ENCODE measurements around the gene RNU1-2.
"Not testable (repeated sequence)": the region's sequence is repeated elsewhere in the genome, so short reads cannot be mapped to it uniquely, and the experiment has no call there.

RNU1-2 gene

DNA sequence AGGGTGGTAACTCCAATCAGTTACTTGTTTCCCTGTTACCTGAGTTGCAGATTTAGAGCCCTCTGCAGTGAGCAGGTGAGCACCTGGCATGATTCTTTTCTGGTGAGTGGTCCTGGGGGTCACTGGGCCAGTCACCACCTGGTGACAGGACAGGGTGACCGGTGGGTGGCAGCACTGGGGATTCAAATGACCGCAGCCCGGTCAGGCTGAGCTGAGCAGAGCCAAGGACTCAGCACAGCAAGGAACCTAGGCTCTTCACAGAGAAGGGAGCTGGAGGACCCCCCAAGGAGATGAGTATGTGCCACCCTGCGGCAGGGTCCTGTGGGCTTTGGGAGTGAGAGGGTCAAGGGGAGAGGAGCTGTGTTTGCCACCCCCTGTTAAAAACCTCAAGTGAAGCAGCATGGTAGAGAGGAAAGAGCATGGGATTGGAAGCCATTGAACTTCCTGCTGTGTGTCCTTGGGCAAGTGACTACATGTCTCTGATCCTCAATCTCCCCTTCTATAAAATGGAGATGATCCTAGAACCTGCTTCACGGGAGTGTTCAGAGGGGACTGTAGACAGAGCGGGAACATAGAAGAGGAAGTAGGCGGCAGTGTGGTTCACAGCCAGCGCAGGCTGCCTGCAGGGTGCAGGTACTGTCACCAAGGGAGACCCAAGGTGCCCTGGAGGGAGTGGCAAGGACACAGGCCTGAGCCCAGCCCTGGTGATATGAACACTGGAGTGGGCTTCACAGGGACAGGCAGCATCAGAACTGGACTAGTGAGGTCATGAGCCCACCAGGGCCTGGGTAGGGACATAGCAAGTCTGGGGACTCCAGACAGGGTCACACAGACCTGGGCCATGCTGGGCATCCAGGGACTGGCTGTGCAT lies 16.3 kb downstream of the RNU1-2 start:
- not testable (repeated sequence) for DNase-seq

DNA sequence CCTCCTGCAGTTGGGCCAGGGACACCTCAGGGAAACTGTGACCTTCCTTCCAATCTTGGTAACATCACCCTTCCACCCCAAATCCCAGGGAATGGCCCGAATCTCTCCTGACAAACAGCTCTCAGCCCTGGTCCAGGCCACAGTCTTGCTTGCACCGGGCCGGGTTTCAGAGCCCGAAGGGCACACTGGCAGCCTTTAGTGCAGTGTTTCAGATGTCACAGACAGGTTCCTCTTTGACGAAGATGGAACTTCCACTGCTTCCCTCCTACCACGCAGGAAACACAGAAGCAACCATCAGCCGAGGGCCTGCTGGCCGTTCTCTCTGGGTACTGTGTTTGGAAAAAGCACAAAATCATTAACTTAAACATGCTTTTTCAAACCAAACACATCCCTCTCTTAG lies 17.0 kb downstream of the RNU1-2 start:
- not testable (repeated sequence) for DNase-seq

DNA sequence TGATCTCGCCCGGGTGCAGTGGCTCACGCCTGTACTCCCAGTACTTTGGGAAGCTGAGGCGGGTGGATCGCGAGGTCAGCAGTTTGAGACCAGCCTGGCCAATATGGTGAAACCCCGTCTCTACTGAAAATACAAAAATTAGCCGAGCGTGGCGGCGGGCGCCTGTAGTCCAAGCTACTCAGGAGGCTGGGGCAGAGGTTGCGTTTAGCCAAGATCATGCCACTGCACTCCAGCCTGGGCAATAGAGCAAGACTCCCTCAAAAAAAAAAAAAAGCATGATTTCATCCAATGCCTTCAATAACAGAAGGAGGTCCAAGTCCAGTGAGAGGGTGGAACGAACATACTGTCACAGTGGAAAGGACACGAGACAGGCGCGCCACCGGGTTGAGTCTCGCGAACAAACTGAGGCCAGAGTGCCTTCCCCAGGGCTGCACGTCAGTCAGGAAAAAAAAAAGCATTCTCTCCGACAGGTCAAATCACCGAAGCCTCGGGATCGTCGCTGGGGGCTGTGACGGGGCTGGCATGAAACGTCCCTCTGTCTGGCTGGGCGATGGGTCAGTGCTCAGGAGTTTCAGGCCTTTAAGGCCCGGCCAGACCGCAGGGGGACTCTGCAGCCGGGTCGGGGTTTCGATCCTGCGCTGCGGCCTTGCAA lies 17.5 kb downstream of the RNU1-2 start:
- no peak for DNase-seq

DNA sequence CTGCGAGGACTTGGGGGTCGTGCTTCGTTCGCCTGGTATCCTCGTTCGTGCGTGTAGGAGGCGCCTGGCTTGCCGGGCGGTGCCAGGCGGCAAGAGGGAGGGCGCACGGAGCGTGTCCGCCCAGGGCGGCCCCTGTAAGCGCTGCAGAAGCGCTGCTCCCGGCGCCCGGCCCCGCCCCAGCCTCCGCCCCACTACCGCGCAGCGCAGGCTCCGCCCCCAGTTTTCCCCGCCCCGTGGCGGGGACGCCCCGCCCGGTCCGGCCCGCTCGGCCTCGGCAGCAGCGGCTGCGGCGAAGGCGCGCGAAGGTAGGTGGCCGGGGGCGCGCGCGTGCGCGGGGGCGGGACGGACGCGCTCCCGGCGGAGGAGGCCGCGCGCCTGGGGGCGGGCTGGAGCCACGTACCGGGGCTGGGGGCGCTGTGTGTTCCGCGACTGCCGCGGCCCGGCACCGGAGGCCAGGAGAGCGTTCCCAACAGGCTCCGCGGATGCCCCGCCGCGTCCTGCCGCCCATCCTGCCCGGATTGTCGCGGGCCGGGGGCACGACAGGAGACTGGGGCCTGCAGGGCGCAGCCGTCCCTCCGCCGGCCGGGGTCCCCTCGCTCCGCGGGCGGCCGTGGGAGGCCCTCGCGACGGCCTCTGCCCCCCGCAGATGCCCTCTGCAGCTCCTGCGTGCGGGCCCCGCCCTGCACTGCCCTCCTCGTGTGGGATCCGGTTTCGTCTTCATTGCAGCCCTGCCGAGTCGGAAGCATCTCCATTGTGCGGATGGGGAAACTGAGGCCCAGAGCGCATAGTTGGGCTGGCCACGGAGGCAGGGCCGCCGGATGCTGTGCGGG lies 18.3 kb downstream of the RNU1-2 start:
- DNase-seq: peak; percentile 99

DNA sequence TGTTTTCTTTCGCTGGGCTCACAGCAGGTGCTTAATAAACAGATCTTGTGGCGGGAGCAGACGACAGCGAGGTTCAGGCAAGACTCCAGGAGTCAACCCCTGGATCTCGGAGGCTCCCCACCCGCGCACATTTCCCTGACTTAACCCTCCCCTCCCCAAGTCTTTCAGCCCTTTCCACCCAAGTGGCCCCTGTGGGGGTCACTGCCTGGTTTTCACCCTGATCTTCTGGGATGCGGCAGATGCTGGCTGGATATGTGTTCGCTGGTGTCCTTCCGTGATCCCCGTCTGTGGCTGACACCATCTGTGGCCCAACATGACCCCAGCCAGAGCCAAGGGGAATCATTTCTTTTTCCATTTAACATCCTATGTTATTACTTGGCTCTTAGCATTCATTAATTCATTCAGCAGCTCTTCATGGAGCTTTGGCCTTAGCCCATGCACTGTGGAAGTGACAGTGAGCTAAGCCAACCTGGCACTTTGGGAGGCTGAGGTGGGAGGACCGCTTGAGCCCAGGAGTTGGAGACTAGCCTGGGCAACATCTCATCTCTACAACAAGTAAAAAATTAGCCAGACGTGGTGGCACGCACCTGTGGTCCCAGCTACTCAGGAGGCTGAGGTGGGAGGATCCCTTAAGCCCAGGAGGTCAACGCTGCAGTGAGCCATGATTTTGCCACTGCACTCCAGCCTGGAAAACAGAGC lies 19.3 kb downstream of the RNU1-2 start:
- not testable (repeated sequence) for DNase-seq

DNA sequence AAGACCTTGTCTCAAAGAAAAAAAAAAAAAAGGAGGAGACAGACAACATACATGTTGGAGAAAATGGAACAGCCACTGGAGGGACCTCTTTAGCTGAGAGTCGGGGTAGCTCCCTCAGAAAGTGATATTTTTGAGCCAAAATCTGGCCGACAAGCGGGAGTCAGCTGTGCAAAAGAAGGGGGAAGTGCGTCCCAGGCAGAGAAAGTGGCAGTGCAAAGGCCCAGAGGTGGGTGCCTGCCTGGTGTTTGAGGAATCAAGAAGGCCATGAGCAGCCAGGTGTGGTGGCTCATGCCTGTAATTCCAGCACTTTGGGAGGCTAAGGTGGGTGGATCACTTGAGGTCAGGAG lies 19.8 kb downstream of the RNU1-2 start:
- no peak for DNase-seq

DNA sequence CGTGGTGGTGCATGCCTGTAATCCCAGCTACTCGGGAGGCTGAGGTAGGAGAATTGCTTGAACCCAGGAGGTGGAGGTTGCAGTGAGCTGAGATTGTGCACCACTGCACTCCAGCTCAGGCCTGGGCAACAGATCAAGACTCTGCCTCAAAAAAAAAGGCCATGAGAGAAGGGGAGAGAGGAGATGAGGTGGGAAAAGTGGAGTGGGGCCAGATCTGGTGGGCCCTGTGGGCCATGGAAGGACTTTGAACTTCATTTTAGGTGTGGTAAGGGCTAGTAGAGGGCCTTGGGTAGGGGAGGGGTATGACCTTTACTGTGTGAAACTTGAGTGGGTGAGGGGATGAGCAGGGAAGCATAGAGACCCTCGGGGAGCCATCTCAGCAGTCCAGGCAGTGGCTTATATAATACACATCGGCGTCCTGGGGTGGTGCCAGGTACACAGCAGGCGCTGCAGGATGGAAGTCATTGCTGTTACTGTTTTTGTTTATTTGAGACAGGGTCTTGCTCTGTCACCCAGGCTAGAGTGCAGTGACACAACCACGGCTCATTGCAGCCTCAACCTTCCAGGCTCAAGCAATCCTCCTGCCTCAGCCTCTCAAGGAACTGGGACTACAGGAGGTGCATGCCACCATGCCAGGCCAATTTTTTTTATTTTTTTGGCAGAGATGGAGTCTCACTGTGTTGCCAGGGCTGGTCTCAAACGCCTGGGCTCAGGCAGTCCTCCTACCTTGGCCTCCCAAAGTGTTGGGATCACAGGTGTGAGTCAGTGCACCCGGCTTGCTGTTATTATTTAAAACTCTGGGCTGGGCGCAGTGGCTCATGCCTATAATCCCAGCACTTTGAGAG lies 20.5 kb downstream of the RNU1-2 start:
- not testable (repeated sequence) for DNase-seq

DNA sequence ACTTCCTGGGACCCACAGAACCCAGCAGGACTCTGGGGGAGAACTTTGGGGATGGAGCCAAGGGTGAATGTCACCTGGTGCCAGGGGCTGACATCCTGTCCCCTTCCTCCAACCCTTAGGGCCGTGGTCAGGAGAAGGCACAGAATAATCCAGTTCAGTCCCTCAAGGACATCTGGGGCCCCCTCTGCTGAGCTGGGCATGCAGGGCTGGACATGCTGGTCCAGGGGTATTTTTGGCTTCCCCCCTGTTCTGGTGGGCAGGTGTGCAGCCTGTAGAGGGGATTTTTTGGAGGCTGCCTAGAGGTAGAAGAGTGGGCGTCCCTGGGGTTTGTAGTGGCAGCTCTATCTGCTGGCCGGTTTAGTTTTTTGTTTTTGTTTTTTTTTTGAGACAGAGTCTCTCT lies 22.6 kb downstream of the RNU1-2 start:
- DNase-seq: no peak

DNA sequence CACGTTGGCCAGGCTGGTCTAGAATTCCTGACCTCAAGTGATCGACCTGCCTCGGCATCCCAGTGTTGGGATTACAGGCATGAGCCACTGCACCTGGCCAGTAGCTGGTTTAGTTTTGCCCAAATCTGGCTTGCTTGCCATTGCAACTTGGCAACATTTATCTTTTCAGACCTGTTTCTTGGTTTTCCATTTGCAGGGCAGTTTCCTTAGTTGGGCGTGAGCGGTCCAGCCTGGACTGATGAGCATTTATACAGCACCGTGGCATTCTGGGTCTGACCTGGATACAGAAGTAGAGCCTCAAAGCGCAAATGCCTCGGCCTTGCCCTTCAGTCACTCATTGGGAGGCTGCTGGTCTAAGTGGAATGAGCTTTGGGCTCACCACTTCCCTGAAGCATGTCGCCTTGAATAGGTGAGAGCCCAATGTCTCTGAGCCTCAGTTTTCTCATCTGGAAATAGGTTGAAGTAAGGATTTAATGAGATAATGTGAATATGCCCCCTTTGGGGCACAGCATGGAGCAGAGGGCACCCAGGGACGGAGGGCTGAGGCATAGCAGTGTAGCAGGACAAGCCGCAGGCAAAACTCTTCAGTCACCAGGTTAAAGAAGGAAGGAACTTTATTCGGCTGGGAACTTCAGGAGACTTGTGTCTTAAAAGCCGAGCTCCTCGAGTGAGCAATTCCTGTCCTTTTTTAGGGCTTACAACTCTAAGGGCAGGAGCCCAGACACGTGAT lies 23.3 kb downstream of the RNU1-2 start:
- not testable (repeated sequence) for DNase-seq

DNA sequence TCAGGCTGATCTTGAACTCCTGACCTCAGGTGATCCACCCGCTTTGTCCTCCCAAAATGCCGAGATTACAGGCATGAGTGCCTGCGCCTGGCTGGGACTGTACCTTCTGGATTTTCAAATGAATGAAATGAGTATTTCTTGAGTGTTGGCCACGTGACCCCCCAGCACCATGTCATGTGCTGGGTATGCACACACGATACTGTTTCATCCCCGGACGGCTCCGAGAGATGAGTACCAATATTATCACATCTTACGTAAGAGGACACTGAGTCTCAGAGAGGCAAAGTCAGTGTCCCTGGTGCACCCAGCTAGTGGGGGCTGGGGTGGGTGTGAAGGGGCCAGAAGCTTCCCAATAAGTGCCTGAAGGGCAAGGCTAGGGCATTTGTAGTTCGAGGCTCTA lies 25.2 kb downstream of the RNU1-2 start:
- no peak for DNase-seq

DNA sequence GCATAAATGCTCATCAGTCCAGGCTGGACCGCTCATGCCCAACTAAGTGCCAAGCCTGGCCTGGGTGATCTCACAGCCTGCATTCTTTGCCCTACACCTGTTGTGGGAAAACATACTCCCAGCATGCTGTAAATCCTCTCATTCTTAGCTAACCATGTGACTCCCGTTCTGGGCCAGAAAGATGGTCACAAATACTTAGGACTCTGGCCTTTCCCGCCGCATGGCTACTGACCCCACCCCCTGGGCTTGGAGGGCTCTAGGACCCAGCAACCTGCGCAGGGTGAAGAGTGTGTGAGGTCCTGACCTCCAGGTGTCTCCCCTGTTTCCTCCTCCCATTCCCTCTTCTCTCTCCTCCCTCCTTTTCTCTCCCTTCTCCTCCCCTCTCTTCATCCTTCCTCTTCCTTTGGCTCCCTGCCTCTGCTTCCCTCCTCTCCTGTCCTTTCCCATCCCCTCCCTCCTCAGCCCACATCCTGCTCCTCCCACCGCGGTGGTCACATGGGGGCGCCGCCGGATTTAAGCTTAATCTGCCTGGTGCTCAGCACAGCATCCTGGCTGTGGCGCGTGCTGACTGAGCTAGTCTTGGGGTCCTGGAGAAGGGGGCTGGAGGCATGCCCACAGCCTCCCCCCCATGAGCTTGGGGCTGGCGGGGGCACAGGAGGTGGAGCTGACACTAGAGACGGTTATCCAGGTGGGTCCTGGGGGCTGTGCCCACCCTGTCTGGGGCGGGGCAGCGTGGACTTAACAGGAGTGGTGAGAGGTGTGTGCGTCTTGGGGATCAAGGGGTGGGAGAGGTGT lies 25.8 kb downstream of the RNU1-2 start, which contains the start of gene CROCC:
Gene CROCC, plus strand, starts transcription at position 541 of the 795 bp plus-strand sequence. Its CDS starts 88 bp downstream, at position 629.
- DNase-seq: peak; percentile 97

DNA sequence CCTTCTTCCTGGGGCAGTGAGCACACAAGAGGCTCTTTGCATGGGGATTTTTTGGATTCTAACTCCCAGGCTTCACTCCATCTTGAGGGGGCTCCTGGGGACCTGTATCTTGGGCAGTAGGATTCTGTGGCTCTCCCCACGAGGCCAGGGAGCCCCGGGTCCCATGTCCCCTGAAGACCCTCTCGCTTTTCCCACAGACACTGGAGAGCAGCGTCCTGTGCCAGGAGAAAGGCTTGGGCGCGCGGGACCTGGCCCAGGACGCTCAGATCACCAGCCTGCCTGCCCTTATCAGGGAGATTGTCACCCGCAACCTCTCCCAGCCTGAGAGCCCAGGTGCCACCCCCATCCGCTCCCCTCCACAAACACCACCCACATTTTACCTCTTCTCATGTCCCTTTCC lies 26.7 kb downstream of the RNU1-2 start:
- no peak for DNase-seq

DNA sequence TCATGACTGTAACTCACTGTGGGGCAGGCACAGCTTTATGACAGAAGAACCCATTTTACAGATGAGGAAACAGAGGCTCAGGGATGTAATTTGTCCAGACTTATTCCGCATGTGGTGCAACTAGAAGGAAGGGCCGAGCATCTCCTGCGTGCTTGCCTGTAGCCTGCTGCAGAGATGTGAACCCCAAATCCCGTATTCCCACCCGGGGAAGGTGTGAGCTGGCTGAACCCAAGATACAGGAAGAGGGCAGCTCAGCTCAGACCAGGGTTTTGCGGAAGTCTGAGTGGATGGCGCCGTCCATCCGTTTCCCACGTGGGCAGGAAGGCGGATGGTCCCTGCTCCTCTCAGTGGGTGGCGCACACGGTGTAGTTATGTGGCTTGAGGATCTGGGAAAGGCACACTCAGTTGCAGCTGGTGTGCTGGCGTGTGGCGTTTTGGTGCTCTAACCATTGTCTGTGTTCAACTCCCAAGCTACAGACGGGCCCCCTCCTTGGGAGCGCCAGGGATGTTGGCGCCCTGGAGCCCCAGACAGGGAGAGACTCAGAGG lies 27.2 kb downstream of the RNU1-2 start:
- no peak for DNase-seq

DNA sequence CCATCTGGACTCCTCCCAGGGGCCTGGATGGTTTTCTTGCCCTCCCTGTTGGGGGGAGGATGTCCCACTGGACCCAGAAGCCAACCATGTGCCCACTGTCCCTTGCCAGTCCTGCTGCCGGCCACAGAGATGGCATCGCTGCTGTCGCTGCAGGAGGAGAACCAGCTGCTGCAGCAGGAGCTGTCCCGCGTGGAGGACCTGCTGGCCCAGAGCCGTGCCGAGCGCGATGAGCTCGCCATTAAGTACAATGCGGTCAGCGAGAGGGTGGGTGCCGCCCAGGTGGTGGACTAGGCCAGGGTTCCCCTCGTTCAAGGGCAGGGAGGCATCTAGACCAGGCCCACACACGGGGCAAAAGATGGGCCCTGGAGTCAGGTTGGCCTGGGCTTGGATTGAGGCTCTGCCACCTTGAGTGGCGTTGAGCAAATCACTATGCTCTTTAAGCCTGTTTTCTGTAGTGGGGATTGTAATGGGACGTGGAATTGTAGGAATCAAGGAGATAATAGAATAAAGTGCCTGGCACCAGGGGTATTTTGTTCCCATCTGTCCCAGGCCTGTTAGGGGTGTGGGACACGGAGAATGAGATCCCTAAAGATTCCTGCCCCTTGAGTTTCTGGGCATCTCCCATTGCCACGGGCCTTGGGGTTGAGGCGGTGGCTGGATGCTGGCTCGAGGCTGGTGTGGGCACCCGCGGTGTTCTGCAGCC lies 28.6 kb downstream of the RNU1-2 start:
- no peak for DNase-seq

DNA sequence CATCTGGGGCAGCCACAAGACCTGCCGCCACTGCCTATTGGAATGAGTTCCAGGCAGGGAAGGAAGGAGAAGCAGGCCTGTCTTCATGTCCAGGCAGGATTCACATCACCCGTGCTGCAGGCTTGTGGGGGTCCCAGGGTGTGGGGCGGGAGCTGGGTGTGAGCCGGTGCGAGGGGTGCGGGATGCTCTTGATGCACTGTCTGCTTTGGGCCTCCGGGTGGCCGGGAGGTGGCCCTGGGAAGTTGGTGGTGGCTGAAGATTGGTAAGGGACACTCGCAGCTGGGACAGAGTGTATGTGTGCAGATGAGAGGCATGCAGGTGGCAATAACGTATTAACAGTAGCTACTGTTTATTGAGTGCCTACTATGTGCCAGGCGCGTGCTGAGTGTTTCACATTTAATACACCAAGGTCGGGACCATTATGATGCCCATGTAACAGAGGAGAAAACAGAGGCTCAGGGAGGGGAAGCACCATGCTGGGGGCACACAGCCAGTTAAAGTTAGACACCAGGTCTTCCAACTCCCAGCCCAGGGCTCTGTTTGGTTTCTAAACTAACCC lies 29.2 kb downstream of the RNU1-2 start:
- DNase-seq: no peak

DNA sequence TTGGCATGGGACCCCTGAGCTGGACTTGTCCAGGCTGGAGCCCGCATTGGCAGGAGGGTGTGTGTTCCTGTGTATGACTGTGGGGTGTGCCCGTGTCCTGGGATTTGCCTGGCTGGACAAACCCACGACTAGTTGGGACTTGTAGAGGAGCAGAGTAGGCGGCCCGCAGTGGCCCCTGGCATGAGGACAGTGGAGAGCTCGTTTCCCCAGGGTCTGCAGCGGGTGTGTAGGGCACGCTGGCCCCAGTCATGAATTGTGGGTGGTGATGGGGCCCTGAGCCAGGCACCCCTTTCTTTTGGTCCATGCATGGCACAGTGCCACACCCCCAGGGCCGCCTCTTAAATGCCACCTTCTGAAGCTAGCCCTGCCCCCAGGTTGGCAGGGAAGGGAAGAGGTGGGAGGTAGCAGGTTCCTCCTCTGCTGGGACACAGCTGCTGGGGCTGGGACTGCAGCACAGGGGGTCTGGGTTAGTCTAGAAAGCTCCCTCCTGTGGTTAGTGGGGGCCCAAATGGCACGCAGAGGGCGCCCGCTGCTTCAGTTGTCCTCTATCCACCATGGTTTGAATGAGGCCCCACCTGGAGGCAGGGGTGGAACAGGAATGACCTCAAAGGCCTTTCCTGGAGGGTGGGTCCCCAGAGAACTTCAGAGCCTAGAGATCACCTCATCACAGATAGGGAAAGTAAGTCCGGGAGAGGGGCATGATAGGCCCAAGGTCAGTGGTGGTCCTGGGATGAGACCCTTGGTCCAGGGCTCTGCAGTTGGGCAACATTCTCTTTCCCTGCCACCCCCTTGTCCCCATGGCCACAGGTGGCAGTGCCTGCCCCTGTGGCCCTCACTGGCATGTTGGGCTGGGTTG lies 30.1 kb downstream of the RNU1-2 start:
- peak; percentile 74 for DNase-seq

DNA sequence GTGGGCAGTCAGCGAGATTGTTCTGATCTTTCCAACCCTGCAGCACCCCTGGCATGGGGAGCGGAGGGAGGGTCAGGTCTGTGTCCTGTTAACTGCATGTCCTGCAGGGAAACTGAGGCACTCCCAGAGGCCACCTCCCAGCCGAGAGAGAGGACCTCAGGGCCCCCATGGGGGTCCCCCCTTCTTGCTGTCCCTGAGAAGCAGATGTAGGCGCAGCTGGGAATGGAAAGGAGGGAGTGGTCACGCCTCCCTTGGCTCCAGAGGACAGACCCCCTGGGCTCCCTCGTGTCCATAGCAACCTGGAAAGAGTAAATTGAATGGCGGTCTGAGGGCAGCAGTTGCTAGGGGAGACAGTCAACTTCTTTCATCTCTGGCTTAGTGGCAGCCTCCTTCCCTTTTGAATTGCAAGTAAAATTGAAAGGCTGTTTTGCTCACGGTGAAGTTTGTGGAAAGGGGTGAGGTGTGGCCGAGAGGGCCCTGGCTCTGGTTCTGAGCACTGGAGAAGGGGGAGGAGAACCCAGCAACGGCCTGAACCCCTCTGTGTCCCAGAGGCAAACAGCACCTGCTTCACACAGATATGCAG lies 30.8 kb downstream of the RNU1-2 start:
- DNase-seq: peak; percentile 100

DNA sequence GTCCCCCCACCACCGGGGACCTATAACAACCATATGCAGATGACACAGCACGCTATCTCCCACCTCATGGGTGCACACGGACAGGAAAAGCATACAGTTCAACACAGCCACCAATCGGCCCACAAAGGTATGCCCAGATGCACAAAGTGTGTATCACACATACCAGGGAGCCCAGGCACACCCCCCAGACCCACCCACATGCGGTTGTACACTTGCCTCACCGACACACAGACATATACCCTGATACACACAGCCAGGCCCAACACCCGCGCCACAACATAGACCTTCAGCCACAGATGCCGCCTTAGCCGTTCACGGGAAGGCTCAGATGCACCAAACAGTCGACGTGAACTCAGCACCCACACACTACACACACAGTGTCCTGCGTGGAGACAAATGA lies 31.5 kb downstream of the RNU1-2 start:
- DNase-seq: no peak

Data from DMS79 treated with DMSO at 0.1 percent for 48 hours (cell line).